Measurements from ENCODE around the gene PAPSS2. TPM values are rescaled to one million over a fixed set of nuclear protein-coding genes. Genes with fewer than 3 reads are reported as not detected.

PAPSS2 gene
- polyA plus RNA-seq, 1 donor: 46.0 TPM

DNA sequence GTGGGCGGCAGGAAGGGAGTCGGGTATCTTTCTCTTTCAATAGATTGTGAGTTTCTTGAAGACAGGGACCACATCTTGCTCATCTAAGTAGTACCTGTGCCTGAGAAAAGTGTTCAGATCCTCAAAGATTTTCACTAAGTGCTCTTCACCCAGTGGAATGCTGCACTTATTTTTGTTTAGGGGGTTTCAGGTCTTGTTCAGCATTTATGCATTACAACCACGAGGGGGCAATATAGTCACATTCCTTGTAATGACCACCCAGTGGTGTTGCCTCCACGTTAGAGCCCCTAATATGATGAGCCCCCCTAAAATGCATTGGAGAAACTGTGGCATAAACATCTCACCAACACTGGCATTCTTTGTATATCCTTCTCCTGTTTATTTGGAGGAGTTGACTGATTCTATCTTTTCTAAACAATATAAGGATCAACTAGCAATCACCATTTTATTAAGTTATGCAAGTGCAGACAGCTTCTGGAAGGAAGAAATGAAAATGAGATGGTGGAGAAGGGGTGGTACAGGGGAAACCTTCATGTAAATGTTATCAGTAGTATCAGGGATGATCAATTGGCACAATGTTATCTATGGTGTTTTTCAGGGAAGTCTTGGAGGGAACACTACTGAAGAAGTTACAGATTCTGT is 3.1 kb upstream of the PAPSS2 start:
- DNase-seq: peak; percentile 27 to 38
- Histone ChIP-seq H3K36me3 (ENCODE audit: control insufficient read depth, insufficient read depth, low read length) (no peaks in the 10 kb centered on the region), H3K4me1 (ENCODE audit: control insufficient read depth, insufficient read depth, low read length) (peaks cover 2% of the 10 kb centered on the region), H3K4me3 (ENCODE audit: low read length) (no peak overlapping the region), H3K27me3 (ENCODE audit: control insufficient read depth, insufficient read depth, low read length) (no peaks in the 10 kb centered on the region), H3K9me3 (ENCODE audit: control insufficient read depth, low read depth, low read length) (no peaks in the 10 kb centered on the region), H3K27ac (ENCODE audit: low read length) (no peak overlapping the region)
- WGBS (ENCODE audit: insufficient coverage, low lambda C conversion rate): no CpG with 5 or more reads among the region's 4 CpGs

DNA sequence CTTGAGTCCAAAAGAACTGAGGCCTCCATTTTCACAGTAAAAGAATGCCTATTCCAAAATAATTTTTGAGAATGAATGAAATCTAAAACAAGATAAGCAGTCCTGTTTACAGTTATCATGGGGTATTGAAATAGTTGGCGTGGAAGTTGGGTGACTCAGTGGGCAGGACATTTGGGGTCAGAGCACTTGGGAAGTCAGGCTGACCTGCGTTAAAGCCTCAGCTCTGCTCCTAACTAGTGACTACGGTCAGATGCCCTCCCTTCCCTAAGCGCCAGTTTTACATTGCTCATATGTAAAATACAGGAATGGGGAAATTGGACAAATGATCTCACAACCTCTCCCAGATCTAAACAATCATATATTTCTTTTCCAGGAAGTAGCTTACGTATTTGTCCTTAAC is 2.3 kb upstream of the PAPSS2 start:
- Histone ChIP-seq H3K27ac (ENCODE audit: low read length) (no peak overlapping the region), H3K27me3 (ENCODE audit: control insufficient read depth, insufficient read depth, low read length) (no peaks in the 10 kb centered on the region), H3K4me1 (ENCODE audit: control insufficient read depth, insufficient read depth, low read length) (peaks cover 5% of the 10 kb centered on the region), H3K36me3 (ENCODE audit: control insufficient read depth, insufficient read depth, low read length) (no peaks in the 10 kb centered on the region), H3K9me3 (ENCODE audit: control insufficient read depth, low read depth, low read length) (no peaks in the 10 kb centered on the region), H3K4me3 (ENCODE audit: low read length) (no peak overlapping the region)
- DNase-seq: no peak
- WGBS (ENCODE audit: insufficient coverage, low lambda C conversion rate): 100% methylated on average over 2 of the region's 5 CpGs

DNA sequence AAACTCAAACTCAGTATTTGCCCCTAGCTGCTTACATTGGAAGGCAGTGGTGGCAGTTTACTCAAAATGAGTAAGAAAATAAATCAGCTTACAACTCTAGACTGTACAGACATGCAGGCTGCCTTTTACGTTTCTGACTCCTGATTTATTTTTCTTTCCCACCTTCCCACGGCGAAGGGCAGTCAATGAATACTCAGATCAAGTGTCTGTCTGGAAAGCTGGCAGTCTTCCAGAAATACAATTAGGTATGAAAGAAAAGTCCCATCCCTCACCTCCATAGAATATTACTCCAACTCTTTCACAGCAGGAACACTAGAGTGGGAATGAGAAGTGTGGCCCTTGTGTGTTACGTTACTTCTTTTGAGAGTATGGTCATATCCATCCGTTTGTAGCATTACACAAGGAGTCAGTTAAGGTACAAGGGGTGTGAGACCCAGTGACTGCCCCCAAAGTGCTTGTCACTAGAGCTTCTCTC is 1.3 kb upstream of the PAPSS2 start:
- no peaks in the 10 kb centered on the region for H3K9me3 ChIP-seq (ENCODE audit: control insufficient read depth, low read depth, low read length)
- no CpG with 5 or more reads among the region's 5 CpGs for WGBS (ENCODE audit: insufficient coverage, low lambda C conversion rate)
- no peak for DNase-seq
- H3K36me3 ChIP-seq (ENCODE audit: control insufficient read depth, insufficient read depth, low read length): no peaks in the 10 kb centered on the region
- no peaks in the 10 kb centered on the region for H3K27me3 ChIP-seq (ENCODE audit: control insufficient read depth, insufficient read depth, low read length)
- H3K4me3 ChIP-seq (ENCODE audit: low read length): no peak overlapping the region
- no peak overlapping the region for H3K27ac ChIP-seq (ENCODE audit: low read length)
- H3K4me1 ChIP-seq (ENCODE audit: control insufficient read depth, insufficient read depth, low read length): peaks cover 5% of the 10 kb centered on the region

DNA sequence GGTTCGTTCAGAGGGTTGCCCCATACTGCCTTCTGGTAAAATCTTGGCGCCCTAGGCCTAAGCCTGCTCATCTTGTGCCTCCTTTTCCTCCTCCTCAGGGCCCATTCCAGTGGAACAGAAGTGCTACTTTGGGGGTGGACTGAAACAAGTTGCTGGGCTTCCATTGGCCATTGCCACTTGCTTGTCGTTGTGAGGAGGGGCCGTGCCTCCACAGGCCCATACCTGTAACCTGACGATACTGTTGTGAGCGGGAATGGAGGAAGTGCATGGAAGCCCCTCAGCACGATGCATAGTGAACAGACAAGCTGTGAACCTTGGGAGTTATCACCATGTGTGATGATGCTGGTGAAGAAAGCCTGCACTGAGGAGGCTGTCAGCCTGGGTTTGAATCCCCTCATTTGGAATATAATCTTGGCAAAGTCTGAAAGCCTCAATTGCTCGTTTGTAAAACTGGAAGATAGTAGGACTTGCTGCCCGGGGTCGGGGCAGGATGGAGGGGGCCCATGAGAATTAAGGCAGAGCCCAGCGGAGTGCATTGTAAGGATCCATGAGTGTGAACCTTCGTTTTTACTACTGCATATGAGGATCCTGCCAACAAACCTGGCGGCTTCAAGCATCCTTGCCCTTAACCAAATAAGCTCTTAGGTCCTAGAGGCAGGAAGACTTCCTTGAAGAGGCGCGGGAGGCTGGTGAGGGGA is 671 bp upstream of the PAPSS2 start:
- peaks cover 5% of the 10 kb centered on the region for H3K4me1 ChIP-seq (ENCODE audit: control insufficient read depth, insufficient read depth, low read length)
- H3K9me3 ChIP-seq (ENCODE audit: control insufficient read depth, low read depth, low read length): no peaks in the 10 kb centered on the region
- no peaks in the 10 kb centered on the region for H3K36me3 ChIP-seq (ENCODE audit: control insufficient read depth, insufficient read depth, low read length)
- 100% methylated on average over 1 of the region's 15 CpGs for WGBS (ENCODE audit: insufficient coverage, low lambda C conversion rate)
- H3K27ac ChIP-seq (ENCODE audit: low read length): peak overlapping the region; percentile 45
- H3K27me3 ChIP-seq (ENCODE audit: control insufficient read depth, insufficient read depth, low read length): no peaks in the 10 kb centered on the region
- H3K4me3 ChIP-seq (ENCODE audit: low read length): peak overlapping the region; percentile 96
- DNase-seq: peak in 1 of 2 donors; percentile 26

DNA sequence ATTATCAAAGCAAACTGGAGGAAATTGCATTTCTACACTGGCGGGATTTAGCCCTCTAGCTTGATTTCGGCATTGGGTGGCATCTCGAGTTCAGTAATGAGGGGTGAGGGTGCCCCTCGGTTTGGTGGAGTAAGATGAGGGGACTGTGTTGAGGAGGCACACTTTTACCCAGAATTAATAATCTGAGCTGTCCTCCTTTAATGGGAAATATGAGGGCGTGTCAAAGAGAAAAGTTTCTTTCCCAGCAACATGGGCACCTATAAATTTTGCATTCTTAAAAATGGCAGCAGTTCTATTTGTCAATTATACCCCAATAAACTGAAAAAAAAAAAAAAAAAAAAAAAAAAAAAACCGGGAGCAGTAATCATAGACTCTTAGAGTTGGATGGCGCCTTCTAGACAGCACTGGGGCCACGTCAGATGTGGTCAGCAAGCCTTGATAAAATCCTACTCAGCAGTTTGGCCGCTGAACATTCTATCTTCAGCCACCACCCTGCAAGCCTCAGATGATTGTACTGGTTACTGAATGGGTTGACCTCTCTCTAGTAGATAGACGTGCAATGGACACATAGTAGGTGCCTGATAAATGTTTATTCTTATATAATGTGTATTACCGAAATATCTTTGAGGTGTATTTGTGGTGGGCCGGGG is 931 bp downstream of the PAPSS2 start:
- H3K27ac ChIP-seq (ENCODE audit: low read length): peak overlapping the region; percentile 86
- H3K9me3 ChIP-seq (ENCODE audit: control insufficient read depth, low read depth, low read length): no peaks in the 10 kb centered on the region
- peak; percentile 58 to 65 for DNase-seq
- WGBS (ENCODE audit: insufficient coverage, low lambda C conversion rate): no CpG with 5 or more reads among the region's 12 CpGs
- no peaks in the 10 kb centered on the region for H3K36me3 ChIP-seq (ENCODE audit: control insufficient read depth, insufficient read depth, low read length)
- H3K27me3 ChIP-seq (ENCODE audit: control insufficient read depth, insufficient read depth, low read length): no peaks in the 10 kb centered on the region
- H3K4me1 ChIP-seq (ENCODE audit: control insufficient read depth, insufficient read depth, low read length): peaks cover 5% of the 10 kb centered on the region
- H3K4me3 ChIP-seq (ENCODE audit: low read length): peak overlapping the region; percentile 96

DNA sequence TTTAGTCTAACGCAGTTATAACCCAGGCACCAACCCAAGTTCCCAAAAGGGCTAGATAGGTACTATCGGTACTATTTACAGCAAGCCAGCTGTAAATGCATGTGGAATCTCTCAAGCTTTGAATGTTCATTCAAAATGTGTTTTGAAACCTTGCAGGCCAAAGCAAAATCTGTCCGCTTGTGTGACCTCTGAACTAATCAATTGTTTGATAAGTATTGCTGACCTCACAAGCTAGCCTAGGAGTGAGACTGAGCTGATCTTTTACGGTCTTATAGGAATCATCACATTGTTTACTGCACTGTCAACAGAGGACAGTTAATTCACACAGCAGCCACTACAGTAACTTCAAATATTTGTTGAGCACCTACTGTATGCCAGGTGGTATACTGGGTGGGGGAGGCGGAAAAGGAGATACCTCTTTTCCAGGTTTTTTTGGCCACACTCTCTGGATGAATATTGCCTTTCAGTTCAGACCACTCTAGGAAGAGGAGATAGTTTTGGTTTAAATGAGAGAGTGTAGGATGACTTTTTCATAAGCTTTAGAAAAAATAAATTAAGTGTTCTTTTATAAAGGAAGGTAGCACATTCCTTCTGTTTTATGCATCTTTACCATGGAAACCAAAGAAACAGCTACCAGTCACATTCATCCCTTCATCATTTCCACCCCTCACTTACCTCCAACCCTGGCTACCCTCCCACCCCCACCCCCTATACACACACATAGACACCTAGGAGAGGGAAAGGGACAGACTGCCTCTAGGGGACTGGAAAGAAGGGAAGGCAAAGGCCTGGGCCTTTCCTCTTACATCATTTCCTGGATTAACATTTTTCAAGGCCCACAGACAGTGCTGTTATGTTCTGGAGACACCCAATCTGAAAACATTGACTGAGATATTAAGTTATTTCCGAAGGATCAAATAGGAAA is 2.4 kb downstream of the PAPSS2 start:
- peaks cover 5% of the 10 kb centered on the region for H3K36me3 ChIP-seq (ENCODE audit: control insufficient read depth, insufficient read depth, low read length)
- no peak for DNase-seq
- peak overlapping the region; percentile 96 for H3K4me3 ChIP-seq (ENCODE audit: low read length)
- H3K4me1 ChIP-seq (ENCODE audit: control insufficient read depth, insufficient read depth, low read length): peaks cover 15% of the 10 kb centered on the region
- H3K27me3 ChIP-seq (ENCODE audit: control insufficient read depth, insufficient read depth, low read length): no peaks in the 10 kb centered on the region
- 75% methylated on average over 2 of the region's 6 CpGs for WGBS (ENCODE audit: insufficient coverage, low lambda C conversion rate)
- H3K9me3 ChIP-seq (ENCODE audit: control insufficient read depth, low read depth, low read length): no peaks in the 10 kb centered on the region
- no peak overlapping the region for H3K27ac ChIP-seq (ENCODE audit: low read length)

DNA sequence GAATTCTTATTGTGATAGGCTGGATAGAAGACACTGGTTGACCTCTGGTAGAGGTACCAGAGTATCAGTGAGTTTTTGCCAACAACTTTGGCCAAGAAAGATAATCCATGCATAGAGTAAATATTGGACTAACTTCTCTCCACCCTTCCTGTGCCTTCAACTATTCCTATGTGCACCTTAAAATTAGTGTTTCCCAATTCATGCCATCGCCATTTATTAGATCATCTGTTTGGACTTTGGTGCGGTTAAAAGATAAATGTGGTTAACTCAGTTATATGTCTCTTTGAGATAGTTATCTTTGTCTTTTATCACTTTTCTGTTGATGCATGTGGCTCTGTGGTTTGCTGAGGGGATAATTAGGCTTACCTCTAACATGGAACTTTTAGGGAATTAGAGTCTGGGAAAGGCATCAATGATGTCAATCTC is 4.6 kb downstream of the PAPSS2 start:
- Histone ChIP-seq H3K4me3 (ENCODE audit: low read length) (no peak overlapping the region), H3K36me3 (ENCODE audit: control insufficient read depth, insufficient read depth, low read length) (peaks cover 5% of the 10 kb centered on the region), H3K27ac (ENCODE audit: low read length) (no peak overlapping the region), H3K27me3 (ENCODE audit: control insufficient read depth, insufficient read depth, low read length) (no peaks in the 10 kb centered on the region), H3K9me3 (ENCODE audit: control insufficient read depth, low read depth, low read length) (no peaks in the 10 kb centered on the region), H3K4me1 (ENCODE audit: control insufficient read depth, insufficient read depth, low read length) (peaks cover 19% of the 10 kb centered on the region)
- DNase-seq: no peak
- WGBS (ENCODE audit: insufficient coverage, low lambda C conversion rate): no CpG with 5 or more reads among the region's 2 CpGs

DNA sequence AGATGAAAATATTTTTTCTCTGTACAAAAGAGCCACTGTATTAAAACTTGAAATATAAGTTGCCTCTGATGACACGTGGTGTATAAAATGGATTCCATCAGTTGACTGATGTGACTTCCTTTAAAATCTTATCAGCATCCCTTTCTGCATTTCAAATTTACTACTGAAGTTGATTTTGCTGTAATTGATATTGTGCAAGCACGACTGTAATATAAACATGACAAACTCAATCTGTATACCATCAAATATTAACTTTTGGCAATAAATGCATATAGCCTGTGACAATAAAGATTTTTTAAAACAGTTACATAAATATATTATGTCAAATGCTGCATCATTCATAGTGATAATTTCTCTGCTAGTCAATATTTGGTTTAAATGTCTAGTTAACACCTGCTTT is 7.8 kb downstream of the PAPSS2 start:
- Histone ChIP-seq H3K4me3 (ENCODE audit: low read length) (no peak overlapping the region), H3K27me3 (ENCODE audit: control insufficient read depth, insufficient read depth, low read length) (no peaks in the 10 kb centered on the region), H3K27ac (ENCODE audit: low read length) (no peak overlapping the region), H3K4me1 (ENCODE audit: control insufficient read depth, insufficient read depth, low read length) (peaks cover 17% of the 10 kb centered on the region), H3K36me3 (ENCODE audit: control insufficient read depth, insufficient read depth, low read length) (peaks cover 5% of the 10 kb centered on the region), H3K9me3 (ENCODE audit: control insufficient read depth, low read depth, low read length) (no peaks in the 10 kb centered on the region)
- 0% methylated on average over 1 of the region's 2 CpGs for WGBS (ENCODE audit: insufficient coverage, low lambda C conversion rate)
- no peak for DNase-seq

DNA sequence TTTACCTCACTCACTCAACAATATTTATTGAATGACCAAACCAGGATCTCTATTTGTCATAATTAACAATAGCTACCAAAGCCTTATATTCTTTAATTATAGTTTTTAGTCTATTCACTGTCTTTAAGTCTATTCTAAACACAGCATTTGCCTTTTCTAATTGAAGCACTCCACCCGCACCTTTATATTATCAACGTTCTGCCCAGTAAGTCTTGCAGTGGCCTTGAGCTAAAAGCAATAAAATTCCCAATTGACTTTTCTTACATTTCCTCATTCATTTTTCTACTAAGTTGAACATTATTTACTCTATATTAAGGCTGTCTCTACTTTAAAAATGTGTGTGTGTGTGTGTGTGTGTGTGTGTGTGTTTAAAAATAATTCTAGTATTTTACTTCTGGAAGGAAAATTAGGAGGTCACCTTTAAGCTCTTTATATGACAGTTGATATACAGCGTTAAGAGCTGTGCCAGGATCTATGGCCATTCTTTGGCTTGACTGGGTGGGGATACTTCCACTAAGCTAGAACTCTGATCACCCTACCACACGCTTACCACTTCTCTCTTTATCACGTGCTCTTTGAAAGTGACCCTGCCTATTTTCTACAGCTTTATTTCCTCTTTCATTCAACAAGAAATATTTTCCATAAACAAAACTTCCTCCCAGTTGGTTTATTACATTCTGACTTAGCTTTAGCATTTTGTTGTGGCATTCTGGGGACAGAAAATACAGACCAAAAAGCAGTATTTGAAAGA is 8.8 kb downstream of the PAPSS2 start:
- 38% methylated on average over 3 of the region's 5 CpGs for WGBS (ENCODE audit: insufficient coverage, low lambda C conversion rate)
- peaks cover 17% of the 10 kb centered on the region for H3K4me1 ChIP-seq (ENCODE audit: control insufficient read depth, insufficient read depth, low read length)
- peak in 1 of 2 donors; percentile 46 for DNase-seq
- no peak overlapping the region for H3K4me3 ChIP-seq (ENCODE audit: low read length)
- H3K27me3 ChIP-seq (ENCODE audit: control insufficient read depth, insufficient read depth, low read length): no peaks in the 10 kb centered on the region
- H3K9me3 ChIP-seq (ENCODE audit: control insufficient read depth, low read depth, low read length): no peaks in the 10 kb centered on the region
- H3K36me3 ChIP-seq (ENCODE audit: control insufficient read depth, insufficient read depth, low read length): peaks cover 5% of the 10 kb centered on the region
- H3K27ac ChIP-seq (ENCODE audit: low read length): peak overlapping the region; percentile 37

Measured in large intestine (tissue), 3 donors.